HG03520 (cell line): Measurements from ENCODE around the gene UBE3C.
A peak's percentile ranks its signal among the peaks of the same experiment; 100 is the strongest.
"Not testable (repeated sequence)": the region's sequence is repeated elsewhere in the genome, so short reads cannot be mapped to it uniquely, and the experiment has no call there.

Source experiments
- ATAC-seq: cut with Tn5 transposase; IDR thresholded peaks from one replicate; pipeline ENCODE4 v1.9.1; 2021; ENCODE audit warnings: mild to moderate bottlenecking, moderate library complexity; ENCODE audit not compliant: unreplicated experiment

The UBE3C gene

DNA sequence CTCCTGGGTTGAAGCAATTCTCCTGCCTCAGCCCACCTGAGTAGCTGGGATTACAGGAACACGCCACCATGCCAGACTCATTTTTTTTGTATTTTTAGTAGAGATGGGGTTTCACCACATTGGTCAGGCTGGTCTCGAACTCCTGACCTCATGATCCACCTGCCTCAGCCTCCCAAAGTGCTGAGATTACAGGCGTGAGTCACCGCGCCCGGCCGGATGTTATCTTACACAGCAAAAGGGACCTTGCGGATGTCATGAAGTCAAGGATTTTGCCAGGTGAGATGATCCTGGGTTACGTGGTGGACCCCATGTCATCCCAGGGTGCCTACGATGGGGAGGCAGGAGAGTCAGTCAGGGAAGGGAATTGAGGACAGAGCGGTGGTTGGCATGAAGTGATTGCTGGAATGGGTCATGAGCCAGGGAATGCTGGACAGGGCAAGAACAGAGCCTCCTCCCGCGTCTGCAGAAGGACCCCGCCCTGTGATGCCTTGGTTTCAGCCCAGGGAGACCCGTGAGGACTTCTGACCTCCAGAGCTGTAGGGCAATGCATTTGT, 8.7 kb upstream of the UBE3C start:
- no peak for ATAC-seq

DNA sequence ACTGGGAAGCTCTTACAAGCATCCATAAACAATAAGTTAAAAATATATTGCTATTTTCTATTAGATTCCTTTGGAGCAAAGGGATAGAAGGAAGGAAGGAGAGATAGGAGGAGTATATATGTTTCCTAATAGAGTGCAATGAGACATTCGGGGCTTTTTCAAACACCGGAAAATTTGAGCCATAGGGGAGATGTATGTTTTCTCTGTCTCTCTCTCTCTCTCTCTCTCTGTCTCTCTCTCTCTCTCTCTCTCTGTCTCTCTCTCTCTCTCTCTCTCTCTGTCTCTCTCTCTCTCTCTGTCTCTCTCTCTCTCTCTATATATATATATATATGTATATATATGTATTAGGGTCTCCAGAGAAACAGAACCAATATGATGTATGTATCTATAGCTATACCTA, 7.9 kb upstream of the UBE3C start:
- not testable (repeated sequence) for ATAC-seq

DNA sequence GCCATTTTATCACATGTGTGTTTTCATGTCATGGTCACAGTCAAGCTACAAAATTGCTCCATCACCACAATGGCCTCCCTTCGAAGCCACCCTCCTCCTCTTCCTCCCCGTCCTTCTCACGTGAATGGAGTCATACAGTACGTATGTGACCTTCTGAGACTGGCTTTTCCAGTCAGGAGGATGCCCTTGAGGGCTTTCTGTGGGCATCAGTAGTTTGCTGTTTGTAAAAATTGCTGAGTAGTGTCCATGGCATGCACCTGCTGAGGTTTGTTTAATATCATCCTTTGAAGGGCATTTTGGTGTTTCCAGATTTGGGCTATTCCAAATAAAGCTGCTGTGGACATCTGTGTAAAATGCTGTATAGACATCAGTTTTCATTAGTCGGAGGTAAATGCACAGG, 5.9 kb upstream of the UBE3C start:
- ATAC-seq: no peak

DNA sequence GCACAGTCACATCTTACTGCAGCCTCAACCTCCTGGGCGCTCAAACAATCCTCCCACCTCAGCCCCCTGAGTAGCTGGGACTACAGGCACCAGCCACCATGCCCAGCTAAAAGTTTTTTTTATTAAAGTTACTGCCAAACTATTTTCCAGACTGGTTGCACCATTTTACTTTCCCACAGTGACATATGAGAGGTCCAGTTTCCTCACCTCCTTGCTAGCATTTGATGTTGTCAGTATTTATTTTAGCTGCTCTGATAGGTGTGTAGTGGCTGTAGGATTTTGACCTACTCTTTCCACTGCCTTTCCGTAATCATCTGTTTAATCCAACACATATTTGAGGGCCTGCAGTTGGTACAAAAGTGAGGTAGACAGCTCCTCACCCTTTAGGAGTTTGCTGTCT, 5.4 kb upstream of the UBE3C start:
- no peak for ATAC-seq

DNA sequence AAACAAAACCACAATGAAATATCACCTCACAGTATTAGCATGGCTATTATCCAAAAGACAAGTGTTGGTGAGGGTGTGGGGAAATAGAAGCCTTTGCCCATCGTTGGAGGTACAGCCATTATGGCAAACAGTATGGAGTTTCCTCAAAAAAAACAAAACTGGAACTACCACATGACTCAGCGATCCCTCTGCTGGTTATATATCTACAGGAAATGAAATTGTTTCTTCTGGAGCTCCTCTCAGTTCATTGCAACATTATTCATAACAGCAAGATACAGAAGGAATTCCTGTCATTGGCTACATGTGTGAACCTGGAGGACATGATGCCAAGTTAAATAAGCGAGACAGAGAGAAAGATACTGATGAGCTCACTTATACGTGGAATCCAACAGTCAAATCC, 2.4 kb upstream of the UBE3C start:
- no peak for ATAC-seq

DNA sequence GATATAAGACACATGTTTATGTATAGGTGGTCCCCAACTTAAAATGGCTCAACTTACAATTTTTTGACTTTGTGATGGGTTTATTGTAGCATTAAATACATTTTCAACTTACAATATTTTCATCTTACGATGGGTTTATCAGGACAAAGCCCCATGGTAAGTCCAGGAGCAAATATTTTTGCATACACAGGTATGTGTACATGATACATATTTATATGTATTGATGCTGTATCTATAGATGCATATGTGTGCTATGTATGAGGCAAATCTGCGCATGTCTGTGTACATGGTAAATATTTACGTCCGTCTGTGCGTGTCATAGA, 664 bp upstream of the UBE3C start:
- no peak for ATAC-seq

DNA sequence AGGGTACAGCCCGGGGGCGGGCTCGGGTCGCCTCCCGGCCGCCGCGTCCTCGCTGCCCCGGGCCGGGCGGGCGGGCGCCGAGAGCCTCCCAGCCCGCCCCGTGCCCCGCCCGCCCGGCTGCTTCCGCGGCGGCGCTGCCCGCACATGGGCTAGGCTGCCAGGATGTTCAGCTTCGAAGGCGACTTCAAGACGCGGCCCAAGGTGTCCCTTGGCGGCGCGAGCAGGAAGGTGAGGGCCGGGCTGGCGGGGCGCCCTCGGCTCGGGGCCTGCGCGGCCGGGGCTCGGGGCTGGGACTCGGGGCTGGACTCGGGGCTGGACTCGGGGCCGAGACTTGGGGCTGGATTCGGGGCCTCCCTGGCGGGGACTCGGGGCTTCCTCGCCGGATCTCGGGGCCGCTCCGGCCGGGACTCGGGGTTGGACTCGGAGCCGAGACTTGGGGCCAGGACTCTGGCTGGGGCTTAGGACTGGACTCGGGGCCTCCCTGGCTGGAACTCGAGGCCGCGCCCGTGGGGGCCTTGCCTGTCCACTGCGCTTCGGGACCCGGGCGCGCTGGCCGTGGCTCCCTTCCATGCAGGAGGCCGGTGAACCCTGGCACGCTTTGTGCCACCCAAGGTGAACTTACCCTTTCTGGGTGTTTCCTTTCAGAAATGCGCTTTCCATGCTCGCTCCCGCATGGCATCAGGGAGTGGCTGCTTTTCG, 534 bp downstream of the UBE3C start:
- ATAC-seq: peak; percentile 49

DNA sequence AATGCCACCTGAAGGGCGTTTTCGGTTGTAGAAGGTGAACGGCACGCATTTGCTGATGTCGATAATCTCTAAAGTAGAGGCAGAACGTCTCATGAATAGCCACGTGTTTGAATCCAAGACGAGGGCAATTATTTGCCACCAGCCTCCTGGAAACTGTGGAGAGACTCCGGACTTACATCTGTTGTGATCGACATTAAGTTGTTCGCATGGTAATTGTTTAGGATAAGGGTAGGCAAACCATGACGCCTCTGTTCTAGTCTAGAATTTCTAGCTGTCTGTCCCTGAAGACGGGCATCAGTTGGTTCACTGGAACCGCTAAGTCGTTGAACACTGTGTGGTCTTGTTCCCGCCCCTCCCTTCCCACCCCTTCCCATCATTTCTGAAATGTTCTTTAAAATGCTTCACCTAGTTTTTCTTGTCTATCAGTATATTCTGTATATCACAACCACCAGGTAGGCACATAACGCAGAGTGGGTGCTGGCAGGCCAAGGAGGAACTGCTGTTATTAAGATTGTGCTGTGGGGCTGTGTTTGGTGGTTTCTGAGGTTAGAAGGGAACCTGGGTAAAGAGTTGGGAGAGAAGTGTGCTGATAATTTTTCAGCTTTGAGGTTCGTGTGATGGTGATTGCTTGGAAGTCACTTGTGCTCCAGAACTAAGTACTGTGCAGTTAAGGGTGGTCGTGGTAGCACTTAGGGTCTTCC, 1.2 kb downstream of the UBE3C start:
- ATAC-seq: no peak

DNA sequence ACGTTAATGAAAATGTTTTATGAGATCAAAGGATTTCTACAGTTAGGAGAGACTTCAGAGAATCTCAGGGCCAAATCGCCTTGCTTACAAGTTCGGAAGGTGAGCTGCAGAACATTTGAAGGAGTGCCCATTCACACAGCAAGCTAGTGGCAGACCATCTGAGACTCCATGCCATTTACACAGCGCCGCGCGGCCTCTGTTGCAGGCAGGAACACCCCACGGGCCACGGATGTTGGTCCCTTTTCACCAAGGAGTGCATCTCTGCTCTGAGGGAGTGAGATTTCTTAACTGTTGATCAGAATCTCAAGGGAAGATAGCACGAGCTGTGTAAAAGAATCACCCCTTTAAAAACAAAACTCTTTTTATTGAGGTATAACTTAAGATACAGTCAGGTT, 1.8 kb downstream of the UBE3C start:
- ATAC-seq: no peak

DNA sequence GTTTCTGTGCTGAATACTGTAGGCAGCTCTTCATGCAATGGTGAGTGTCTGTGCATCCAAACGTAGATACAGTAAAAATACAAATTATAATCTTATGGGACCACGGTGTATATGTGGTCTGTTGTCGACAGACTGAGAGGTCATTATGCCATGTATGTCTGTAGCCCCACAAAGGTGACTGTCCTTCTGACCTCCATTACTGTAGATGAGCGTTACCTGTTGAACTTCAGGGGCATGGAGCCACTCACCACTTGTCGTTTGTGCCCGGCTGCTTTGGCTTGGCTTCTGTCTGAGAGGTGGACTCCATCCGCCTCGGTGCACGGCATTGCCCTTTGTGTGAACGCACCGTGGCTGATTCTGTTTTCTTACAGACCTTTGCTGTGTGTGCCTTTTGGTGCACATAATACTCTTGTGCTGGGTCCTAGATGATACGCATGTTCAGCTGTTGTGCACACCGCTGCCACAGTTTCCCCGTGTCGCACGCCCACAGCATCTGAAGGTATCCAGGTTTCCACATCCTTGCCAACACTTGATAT, 2.9 kb downstream of the UBE3C start:
- no peak for ATAC-seq

DNA sequence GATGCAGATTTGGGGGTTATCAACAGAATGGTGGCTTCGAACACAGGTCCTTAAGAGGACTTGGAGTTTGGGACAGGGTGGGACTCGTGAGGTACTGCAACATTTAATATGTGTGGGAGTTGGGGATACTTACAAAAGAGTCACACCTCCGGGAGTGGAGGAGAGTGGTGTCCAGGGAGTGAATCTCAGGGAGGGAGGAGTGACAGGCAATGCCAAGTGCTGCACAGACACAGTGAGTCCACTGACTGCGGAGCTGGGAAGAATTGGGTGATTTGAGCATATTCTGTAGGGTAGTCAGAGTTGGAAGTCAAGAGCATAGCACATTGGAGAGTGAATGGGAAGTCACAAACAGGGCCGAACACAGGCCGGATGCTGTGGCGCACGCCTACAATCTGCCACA, 5.1 kb downstream of the UBE3C start:
- no peak for ATAC-seq

DNA sequence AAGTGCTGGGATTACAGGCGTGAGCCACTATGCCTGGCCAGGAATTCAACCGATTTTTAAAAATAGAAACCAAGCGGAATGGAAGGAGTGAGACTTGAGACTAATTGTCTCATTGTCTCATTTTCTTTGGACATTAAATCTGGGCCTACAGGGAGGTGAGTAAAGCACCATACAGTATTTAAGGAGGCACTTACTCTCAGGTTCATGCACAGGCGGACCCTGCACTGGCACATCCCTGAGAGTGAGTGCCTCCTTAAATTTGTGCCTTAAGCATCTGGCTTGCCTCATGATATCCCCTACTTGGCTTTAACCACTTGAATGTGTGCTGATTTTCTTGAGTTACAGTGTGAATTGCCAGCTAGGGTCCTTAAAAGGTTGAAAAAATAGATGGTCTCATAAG, 10.6 kb downstream of the UBE3C start:
- no peak for ATAC-seq

DNA sequence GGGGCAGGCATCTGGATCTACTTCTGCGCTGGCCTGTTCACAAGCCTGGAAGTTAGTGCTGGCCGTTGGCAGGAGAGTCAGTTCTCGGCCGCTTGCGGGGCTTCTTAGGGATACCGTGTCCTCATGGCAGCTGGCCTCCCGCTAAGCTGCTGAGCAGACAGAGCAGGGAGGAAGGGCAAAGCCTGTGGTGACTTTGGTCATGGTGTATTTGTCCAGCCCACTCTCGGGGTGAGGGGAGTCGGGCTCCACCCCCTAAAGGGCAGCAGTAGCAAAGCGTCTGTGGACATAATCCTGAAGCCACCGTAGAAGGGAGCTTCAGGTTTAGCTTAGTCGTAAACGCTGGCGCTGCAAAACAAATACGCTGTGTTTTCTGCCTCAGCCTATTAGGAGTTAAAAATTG, 12.2 kb downstream of the UBE3C start:
- ATAC-seq: no peak

DNA sequence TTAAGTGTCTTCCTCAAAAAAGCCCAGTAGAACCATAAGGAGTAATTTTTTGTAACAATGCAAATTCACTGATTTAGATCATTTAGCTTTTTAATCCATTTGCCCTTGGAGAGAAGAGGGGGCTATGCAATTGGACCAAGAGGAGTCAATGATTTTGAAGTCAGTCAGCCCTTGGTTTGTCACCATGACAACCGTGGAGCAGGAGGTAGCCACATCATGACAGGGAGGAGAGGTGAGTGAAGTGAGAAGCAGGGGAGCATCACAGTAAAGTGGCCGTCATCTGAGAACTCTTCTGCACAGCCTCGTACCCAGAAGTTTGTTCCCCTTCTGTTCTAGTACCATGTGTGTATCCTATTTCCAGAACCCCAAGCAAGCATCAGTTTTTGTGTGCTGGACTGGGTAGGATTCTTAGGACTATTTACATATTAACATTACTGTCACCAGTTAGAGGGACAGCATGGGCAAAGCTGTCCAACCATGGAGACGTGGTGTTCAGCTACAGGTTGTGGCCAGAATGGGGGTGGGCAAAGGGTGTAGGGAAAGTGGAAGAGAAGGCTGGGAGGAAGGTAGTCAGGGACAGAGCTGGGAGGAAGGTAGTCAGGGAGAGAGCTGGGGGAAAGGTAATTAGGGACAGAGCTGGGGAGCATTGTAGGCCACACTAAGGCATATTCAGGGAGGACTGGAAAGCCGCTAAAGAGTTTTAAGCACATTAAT, 13.1 kb downstream of the UBE3C start:
- ATAC-seq: no peak

DNA sequence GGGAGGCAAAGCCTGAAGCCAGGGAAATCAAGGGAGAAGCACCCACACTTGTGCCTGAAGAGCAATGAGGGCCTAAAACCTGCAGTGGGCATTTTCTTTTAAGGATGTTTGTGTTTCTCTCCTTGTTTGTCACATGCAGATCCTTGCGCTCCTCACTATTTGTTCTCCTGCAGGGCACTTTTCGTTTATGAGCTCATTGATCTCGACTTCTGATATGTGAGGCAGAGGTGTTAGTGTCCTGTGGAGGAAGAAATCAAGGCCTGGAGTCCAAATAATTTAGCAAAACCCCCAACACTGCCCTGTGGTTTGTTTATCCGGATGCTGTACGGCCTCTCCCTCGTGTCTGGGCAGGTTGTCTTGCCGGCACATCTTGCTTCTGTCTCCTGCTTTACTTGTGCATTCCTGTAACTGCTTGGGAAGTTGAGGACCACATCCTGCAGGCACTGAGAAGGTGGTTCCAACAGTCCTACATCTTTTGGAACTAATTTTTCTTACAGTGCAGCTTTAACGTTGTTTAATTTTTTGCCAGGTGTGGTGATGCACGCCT, 13.7 kb downstream of the UBE3C start:
- no peak for ATAC-seq

DNA sequence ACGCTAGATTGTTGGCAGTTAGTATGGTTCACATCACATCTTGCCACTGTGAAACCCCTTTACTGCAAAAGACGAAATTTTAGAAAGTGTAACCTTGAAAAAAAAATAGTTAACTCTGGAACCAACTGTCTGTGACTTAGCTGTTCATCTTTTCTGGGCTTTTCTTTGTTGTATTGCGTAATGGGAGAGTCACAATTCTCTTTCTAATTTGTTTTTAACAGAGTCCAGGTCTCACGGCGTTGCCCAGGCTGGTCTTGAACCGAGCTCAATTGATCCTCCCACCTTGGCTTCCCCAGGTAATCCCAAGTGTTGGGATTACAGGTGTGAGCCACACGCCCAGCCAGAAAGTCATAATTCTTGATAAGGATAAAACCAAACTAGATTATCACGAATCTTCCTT, 14.5 kb downstream of the UBE3C start:
- ATAC-seq: no peak

DNA sequence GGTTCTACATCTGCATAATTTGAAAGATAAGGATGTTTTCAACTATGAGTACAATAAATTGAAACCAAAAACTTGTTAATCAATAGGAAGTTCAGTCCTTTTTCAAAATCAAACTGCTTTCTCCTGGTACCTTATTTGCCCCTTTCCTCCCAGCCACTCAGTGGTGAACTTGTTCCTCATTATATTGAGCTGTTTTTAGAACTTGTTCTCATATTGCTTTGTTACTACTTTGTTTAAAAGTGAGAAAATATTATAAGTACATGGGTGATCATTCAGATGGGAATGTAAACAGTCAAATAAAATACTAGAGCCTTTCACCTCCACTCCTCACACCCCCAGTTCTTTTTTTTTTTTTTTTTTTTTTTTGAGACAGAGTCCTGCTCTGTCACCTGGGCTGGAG, 17.2 kb downstream of the UBE3C start:
- no peak for ATAC-seq

DNA sequence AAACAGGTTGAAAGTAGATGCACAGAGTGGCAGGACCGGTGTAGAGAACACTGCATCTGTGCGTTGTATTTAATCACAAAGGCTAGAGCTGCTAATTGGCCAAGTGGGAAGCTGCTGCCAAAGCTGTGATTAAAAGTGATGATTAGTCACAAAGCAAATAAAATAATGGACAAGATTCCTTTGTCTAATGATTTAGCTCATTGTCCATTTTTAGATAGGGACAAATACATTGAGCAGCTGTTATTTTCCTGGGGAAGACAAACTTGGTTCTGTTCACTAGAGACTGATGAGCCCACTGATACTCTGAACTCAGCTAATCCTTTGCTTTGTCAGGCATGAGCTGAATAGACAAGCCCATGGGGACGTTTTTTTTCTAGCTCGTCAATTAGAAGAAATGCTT, 19.7 kb downstream of the UBE3C start:
- no peak for ATAC-seq

DNA sequence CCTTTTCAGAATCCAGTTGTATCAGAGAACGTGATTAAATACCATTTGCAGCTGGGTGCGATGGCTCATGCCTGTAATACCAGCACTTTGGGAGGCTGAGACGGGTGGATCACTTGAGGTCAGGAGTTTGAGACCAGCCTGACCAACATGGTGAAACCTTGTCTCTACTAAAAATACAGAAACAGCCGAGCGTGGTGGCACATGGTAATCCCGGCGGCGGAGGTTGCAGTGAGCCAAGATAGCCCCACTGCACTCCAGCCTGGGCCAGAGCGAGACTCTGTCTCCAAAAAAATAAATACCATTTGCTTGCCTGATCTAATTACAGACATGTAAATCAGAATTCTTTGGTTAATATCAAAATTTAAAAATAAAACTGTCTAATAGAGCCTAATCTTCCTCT, 20.8 kb downstream of the UBE3C start:
- not testable (repeated sequence) for ATAC-seq

DNA sequence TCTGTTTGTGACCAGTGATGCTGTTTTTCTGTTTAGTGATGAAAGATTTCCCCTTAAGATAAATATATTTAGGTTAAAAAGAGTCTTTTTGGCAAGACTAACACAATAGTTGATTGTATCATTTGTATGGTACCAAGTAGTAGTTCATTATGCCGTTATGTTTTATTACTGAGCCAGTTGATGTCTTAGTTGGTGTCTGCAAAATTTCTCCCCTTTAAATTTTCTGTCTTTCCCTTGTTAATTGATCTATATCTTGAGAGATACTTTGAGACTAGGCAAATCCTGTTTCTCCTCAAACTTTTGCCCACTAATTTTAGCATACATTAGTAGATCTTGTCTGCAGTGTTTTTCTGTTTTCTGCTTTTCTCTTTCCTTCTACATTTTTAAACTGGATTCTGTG, 21.7 kb downstream of the UBE3C start:
- ATAC-seq: no peak

DNA sequence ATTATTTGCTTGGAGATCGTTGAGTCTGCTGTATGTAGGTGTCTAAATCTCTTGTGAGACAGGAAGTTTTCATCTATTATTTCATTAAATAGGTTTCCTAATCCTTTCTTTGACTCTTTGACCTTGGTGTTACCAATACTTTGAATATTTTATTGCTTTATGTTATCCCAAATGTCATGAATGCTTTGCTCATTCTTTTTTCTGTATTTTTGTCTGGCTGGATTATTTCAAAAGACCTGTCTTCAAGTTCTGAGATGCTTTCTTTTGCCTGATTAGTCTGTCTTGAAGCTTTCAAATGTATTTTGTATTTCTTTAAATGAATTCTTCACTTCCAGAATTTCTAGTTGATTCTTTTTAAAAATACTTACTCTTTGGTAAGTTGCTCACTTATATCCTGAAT, 27.3 kb downstream of the UBE3C start:
- no peak for ATAC-seq

DNA sequence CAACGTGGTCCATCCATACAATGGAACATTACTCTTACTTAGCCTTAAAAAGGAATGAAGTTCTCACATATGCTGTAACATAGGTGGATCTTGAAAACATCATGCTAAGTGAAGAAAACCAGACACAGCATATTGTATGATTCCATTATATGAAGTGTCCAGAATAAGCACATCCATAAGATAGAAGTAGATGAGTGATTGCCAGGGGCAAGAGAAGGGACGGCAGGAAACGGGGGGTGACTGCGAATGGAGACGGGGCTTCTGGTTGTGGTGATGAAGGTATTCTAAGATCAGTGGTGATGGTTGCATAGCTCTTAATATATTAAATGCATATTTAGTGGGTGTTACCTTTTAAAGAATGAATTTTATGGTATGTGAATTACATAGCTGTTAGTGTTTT, 29.8 kb downstream of the UBE3C start:
- ATAC-seq: no peak
